Measurements from ENCODE around the gene SLC5A4. TPM values are rescaled to one million over a fixed set of nuclear protein-coding genes. Genes with fewer than 3 reads are reported as not detected.
"Not testable (repeated sequence)": the region's sequence is repeated elsewhere in the genome, so short reads cannot be mapped to it uniquely, and the experiment has no call there.

Gene SLC5A4
- 2.7 TPM in 1 of 2 replicates, not detected in the other for total RNA-seq

- DNase-seq (ENCODE audit: extremely low read depth, low read depth, low spot score): no peak
Observed at GRCh38 chr22:32255217-32255616, at the start of gene SLC5A4. Gene SLC5A4 (minus strand): TSS chr22:32255347. CDS start chr22:32255329, 18 bp downstream.

- not testable (repeated sequence) for DNase-seq (ENCODE audit: extremely low read depth, low read depth, low spot score)
Observed at GRCh38 chr22:32293921-32294320, 38.8 kb upstream of the SLC5A4 start.

- no peak for DNase-seq (ENCODE audit: extremely low read depth, low read depth, low spot score)
Observed at GRCh38 chr22:32286290-32286840, 31.2 kb upstream of the SLC5A4 start.

GRCh38 chr22:32281072-32281471, 25.9 kb upstream of the SLC5A4 start:
- DNase-seq (ENCODE audit: extremely low read depth, low read depth, low spot score): no peak

- DNase-seq (ENCODE audit: extremely low read depth, low read depth, low spot score): not testable (repeated sequence)
Observed at GRCh38 chr22:32275353-32275752, 20.2 kb upstream of the SLC5A4 start.

GRCh38 chr22:32271389-32271788, 16.2 kb upstream of the SLC5A4 start:
- DNase-seq (ENCODE audit: extremely low read depth, low read depth, low spot score): no peak

GRCh38 chr22:32270641-32271369, 15.7 kb upstream of the SLC5A4 start:
- no peak for DNase-seq (ENCODE audit: extremely low read depth, low read depth, low spot score)

GRCh38 chr22:32269316-32269715, 14.2 kb upstream of the SLC5A4 start:
- DNase-seq (ENCODE audit: extremely low read depth, low read depth, low spot score): no peak

GRCh38 chr22:32267011-32267410, 11.9 kb upstream of the SLC5A4 start:
- DNase-seq (ENCODE audit: extremely low read depth, low read depth, low spot score): no peak

- DNase-seq (ENCODE audit: extremely low read depth, low read depth, low spot score): peak; percentile 45
Observed at GRCh38 chr22:32265882-32266767, 11.0 kb upstream of the SLC5A4 start.

- not testable (repeated sequence) for DNase-seq (ENCODE audit: extremely low read depth, low read depth, low spot score)
Observed at GRCh38 chr22:32263678-32264077, 8.5 kb upstream of the SLC5A4 start.

- DNase-seq (ENCODE audit: extremely low read depth, low read depth, low spot score): no peak
Observed at GRCh38 chr22:32261306-32261705, 6.2 kb upstream of the SLC5A4 start.

GRCh38 chr22:32258791-32259190, 3.6 kb upstream of the SLC5A4 start:
- DNase-seq (ENCODE audit: extremely low read depth, low read depth, low spot score): no peak

- no peak for DNase-seq (ENCODE audit: extremely low read depth, low read depth, low spot score)
Observed at GRCh38 chr22:32255726-32256125, 579 bp upstream of the SLC5A4 start.

GRCh38 chr22:32249231-32249630, 5.9 kb downstream of the SLC5A4 start:
- DNase-seq (ENCODE audit: extremely low read depth, low read depth, low spot score): no peak

- DNase-seq (ENCODE audit: extremely low read depth, low read depth, low spot score): no peak
Observed at GRCh38 chr22:32248276-32248675, 6.9 kb downstream of the SLC5A4 start.

GRCh38 chr22:32246166-32246565, 9.0 kb downstream of the SLC5A4 start:
- no peak for DNase-seq (ENCODE audit: extremely low read depth, low read depth, low spot score)

GRCh38 chr22:32245042-32245441, 10.1 kb downstream of the SLC5A4 start:
- no peak for DNase-seq (ENCODE audit: extremely low read depth, low read depth, low spot score)

- no peak for DNase-seq (ENCODE audit: extremely low read depth, low read depth, low spot score)
Observed at GRCh38 chr22:32244547-32244946, 10.6 kb downstream of the SLC5A4 start.

GRCh38 chr22:32240461-32240860, 14.7 kb downstream of the SLC5A4 start:
- no peak for DNase-seq (ENCODE audit: extremely low read depth, low read depth, low spot score)

GRCh38 chr22:32237906-32238305, 17.2 kb downstream of the SLC5A4 start:
- DNase-seq (ENCODE audit: extremely low read depth, low read depth, low spot score): no peak
